K562 (cell line): ENCODE data around the gene GALNS. TPM values are rescaled to one million over a fixed set of nuclear protein-coding genes. Genes with fewer than 3 reads are reported as not detected.

Experiments
- CCNT2 ChIP-seq: IDR thresholded peaks from 2 replicates; pipeline ENCODE4 v1.6.1; 2011; ENCODE audit warnings: borderline replicate concordance, low read depth, mild to moderate bottlenecking, moderate library complexity, mixed read lengths, low read length; ENCODE audit not compliant: insufficient read length; ENCODE audit errors: extremely low read depth
- CLOCK ChIP-seq: fragments of 250-450 bp; sonication (Bioruptor Pico); IDR thresholded peaks from 2 replicates; pipeline ENCODE4 v1.4.0; 2020; ENCODE audit warnings: mild to moderate bottlenecking, moderate library complexity, borderline replicate concordance
- FOXK2 ChIP-seq, 2 experiments: fragments of 450-650 bp; IDR thresholded peaks in 1 of 2; conservative IDR thresholded peaks in 1 of 2; 2 replicates each; pipeline ENCODE4 v1.6.1; 2016; ENCODE audit warnings: low read depth in 2 of 2, mild to moderate bottlenecking in 1 of 2
- GATAD2A ChIP-seq: fragments of 450-650 bp; IDR thresholded peaks from 2 replicates; pipeline ENCODE4 v1.6.1; 2017
- HSF4 ChIP-seq: fragments of 250-450 bp; sonication (Bioruptor Pico); IDR thresholded peaks from 2 replicates; pipeline ENCODE4 v2.1.2; 2022; ENCODE audit warnings: mild to moderate bottlenecking, moderate library complexity, borderline replicate concordance
- JUNB ChIP-seq: fragments of 450-650 bp; formaldehyde crosslinking; conservative IDR thresholded peaks from 2 replicates; pipeline ENCODE4 v1.4.0; 2020; ENCODE audit warnings: mild to moderate bottlenecking
- KAT8 ChIP-seq: fragments of 450-650 bp; IDR thresholded peaks from 2 replicates; pipeline ENCODE4 v1.6.1; 2016; ENCODE audit warnings: low read depth, mild to moderate bottlenecking
- KLF16 ChIP-seq: IDR thresholded peaks from 2 replicates; pipeline ENCODE4 v1.6.1; 2016; ENCODE audit warnings: antibody characterized with exemption
- MECOM ChIP-seq: fragments of 250-450 bp; sonication (Bioruptor Pico); IDR thresholded peaks from 2 replicates; pipeline ENCODE4 v1.8.0; 2022; ENCODE audit warnings: inconsistent platforms
- NELFE ChIP-seq: IDR thresholded peaks from 2 replicates; pipeline ENCODE4 v1.6.1; 2011; ENCODE audit warnings: mild to moderate bottlenecking; ENCODE audit not compliant: insufficient read depth, insufficient read length
- OTX1 ChIP-seq: fragments of 450-650 bp; formaldehyde crosslinking; IDR thresholded peaks from 2 replicates; pipeline ENCODE4 v1.4.0; 2022; ENCODE audit warnings: mild to moderate bottlenecking
- PCBP1 ChIP-seq: fragments of 200-400 bp; formaldehyde crosslinking; IDR thresholded peaks from 2 replicates; pipeline ENCODE4 v1.6.1; 2018; ENCODE audit warnings: mild to moderate bottlenecking, low read depth, low read length; ENCODE audit not compliant: poor library complexity, severe bottlenecking
- SMAD4 ChIP-seq: fragments of 250-450 bp; sonication (Bioruptor Pico); conservative IDR thresholded peaks from 2 replicates; pipeline ENCODE4 v1.8.0; 2021; ENCODE audit warnings: inconsistent platforms, mild to moderate bottlenecking, moderate library complexity
- SOX6 ChIP-seq: fragments of 450-650 bp; IDR thresholded peaks from 2 replicates; pipeline ENCODE4 v1.6.1; 2014; ENCODE audit warnings: mild to moderate bottlenecking
- TCFL5 ChIP-seq: fragments of 250-450 bp; sonication (Bioruptor Pico); conservative IDR thresholded peaks from 2 replicates; pipeline ENCODE4 v1.6.1; 2021; ENCODE audit warnings: mild to moderate bottlenecking, moderate library complexity, matching md5 sums
- TFE3 ChIP-seq: fragments of 450-650 bp; formaldehyde crosslinking; IDR thresholded peaks from 2 replicates; pipeline ENCODE4 v1.4.0; 2020; ENCODE audit warnings: mild to moderate bottlenecking, mixed read lengths
- THAP12 ChIP-seq: fragments of 250-450 bp; sonication (Bioruptor Pico); IDR thresholded peaks from 2 replicates; pipeline ENCODE4 v1.9.0; 2021; ENCODE audit warnings: mild to moderate bottlenecking, inconsistent platforms
- ZNF263 ChIP-seq: sonication (generic); formaldehyde crosslinking; IDR thresholded peaks from 2 replicates; pipeline ENCODE4 v1.8.0; 2022; ENCODE audit warnings: mild to moderate bottlenecking, missing genetic modification reagents, borderline replicate concordance
- ZNF277 ChIP-seq: fragments of 250-450 bp; sonication (Bioruptor Pico); IDR thresholded peaks from 2 replicates; pipeline ENCODE4 v1.8.0; 2022; ENCODE audit warnings: inconsistent platforms, mild to moderate bottlenecking, moderate library complexity, borderline replicate concordance
- polyA plus RNA-seq, 8 experiments: library from polyadenylated mRNA; depleted of rRNA in 4 of 8; stranded (reverse) in 5 of 8; unstranded in 3 of 8; fragments of >200 nt; fragmentation: Nextera tagmentation in 2 of 8; fragmentation: Illumina TruSeq in 1 of 8; extraction: Ambion mirVana in 2 of 8; extraction: Trizol in 1 of 8; gene quantifications; 2 replicates each; pipeline versions ENCODE4 v1.2.1 to v1.2.3, GENCODE V29; 2011 to 2014; ENCODE audit warnings: inconsistent platforms in 1 of 8, missing spikeins in 1 of 8
- total RNA-seq, 7 experiments: library from RNA; depleted of rRNA in 6 of 7; stranded (reverse); fragments of >200 nt in 6 of 7; fragmentation: Illumina TruSeq in 2 of 7; extraction: Trizol in 2 of 7; gene quantifications; 2 replicates each; pipeline versions ENCODE4 v1.2.1 to v1.2.3, GENCODE V29; 2011 to 2021; ENCODE audit warnings: low replicate concordance in 1 of 7

The GALNS gene
- total and polyA plus RNA-seq, 9 of the 15 experiments (the other 6 are each of a cell fraction or from before 2014, with no cell fraction given) = 0.38 to 13.2 (median 4.3) TPM

- TF ChIP-seq SMAD4 (CRISPR knock-in tag) = 0 out of 2 replicates have a peak, but pooled peaks have one; percentile 21
- TF ChIP-seq HSF4 = no peak
- no peak for TF ChIP-seq JUNB
- peak in 1 of 2 experiments; percentile 64; a peak in 1 of 4 replicates for TF ChIP-seq FOXK2 (conservative IDR thresholded peaks at IDR 0.05 in 1 of 2, IDR thresholded peaks at IDR 0.05 in 1 of 2; ENCODE audit: low read depth in 2 of 2)
- TF ChIP-seq CLOCK (CRISPR knock-in tag) = peak; percentile 72; the same call in 1 of the 2 replicates
- no peak; the same call in 1 of the 2 replicates for TF ChIP-seq THAP12 (CRISPR knock-in tag)
- TF ChIP-seq PCBP1 = no peak
- 0 out of 2 replicates have a peak, but pooled peaks have one; percentile 28 for TF ChIP-seq ZNF263 (CRISPR knock-in tag)
- peak; percentile 100 for TF ChIP-seq TFE3 (CRISPR knock-in tag)
- no peak for TF ChIP-seq MECOM (CRISPR knock-in tag)
- 0 out of 2 replicates have a peak, but pooled peaks have one; percentile 10 for TF ChIP-seq SOX6
- TF ChIP-seq OTX1 (CRISPR knock-in tag) = peak; percentile 66; the same call in 1 of the 2 replicates
- TF ChIP-seq NELFE = no peak
- TF ChIP-seq TCFL5 (CRISPR knock-in tag) = no peak
- TF ChIP-seq ZNF277 = no peak
- TF ChIP-seq CCNT2 = peak; percentile 69
- no peak for TF ChIP-seq KAT8
- TF ChIP-seq KLF16 = no peak
- no peak for TF ChIP-seq GATAD2A
These were observed at the start of gene GALNS, which contains the start of gene TRAPPC2L (continued) for GRCh38 chr16:88856828-88857727.
